Measurements from ENCODE around the gene PPA1.
A peak's percentile ranks its signal among the peaks of the same experiment; 100 is the strongest.
"Not testable (repeated sequence)": the region's sequence is repeated elsewhere in the genome, so short reads cannot be mapped to it uniquely, and the experiment has no call there.

Gene PPA1

DNA sequence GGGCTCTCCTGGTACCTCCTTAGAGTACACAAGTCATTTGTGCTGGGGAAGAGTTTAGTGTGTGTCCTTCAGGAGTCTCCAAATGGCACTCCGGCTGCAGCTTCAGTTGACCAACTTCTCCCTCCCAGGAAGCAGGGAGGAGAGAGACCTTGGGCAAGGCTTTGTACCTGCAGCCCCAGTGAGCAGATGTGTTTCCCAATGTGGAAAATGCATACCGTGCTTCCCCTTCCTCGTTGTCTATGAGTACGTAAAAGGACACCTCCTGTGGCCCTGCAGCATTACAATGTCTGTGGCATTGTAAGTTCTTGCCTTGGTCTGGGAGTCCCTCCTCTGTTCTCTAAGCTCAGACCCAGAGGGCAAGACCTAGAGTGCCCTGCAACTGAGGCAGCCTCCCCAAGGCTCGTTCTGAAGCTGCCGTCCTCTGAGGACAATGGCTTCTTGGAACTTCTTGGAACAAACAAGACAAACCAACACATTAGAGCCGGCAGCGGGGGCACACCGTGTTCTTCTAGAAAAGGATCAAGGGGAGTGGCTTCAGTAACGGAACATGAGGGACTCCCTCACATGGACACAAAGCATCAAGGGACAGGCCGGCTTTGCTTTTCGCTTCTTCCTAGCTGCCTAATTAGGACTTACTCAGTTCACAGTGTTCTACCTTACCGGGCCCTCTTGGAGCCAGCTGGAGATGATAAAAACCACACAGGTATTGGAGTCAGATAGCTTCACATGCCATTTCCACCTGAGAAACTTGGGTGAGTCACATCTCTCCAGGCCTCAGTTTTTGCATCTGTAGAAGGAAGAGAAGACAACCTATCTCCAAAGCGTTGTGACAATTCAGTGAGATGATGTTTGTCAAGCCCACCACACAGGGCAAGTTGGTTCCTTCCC lies 20.9 kb upstream of the PPA1 start:
- no peak for DNase-seq

GRCh38 chr10:70250961-70251680 lies 17.9 kb upstream of the PPA1 start:
- no peak for DNase-seq

GRCh38 chr10:70247360-70247759 lies 14.1 kb upstream of the PPA1 start:
- DNase-seq: no peak

DNA sequence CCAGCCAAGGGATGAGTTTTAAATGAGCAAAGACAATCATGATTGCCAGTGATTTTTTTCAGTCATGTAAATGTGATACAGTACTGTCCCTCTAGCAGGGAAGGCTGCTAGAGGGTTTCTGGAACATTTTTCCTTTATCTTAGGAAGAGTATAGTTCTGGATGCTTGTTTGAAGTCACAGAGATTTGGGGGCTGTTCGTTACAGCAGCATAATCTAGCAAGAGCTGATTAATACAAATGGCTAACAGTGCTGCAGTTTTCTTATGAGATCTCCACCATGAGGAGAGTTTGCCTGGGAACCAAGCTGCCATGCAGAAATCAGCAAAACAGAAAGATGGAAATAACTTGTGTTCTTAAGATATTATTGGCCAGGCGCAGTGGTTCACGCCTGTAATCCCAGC lies 7.9 kb upstream of the PPA1 start:
- no peak for DNase-seq

DNA sequence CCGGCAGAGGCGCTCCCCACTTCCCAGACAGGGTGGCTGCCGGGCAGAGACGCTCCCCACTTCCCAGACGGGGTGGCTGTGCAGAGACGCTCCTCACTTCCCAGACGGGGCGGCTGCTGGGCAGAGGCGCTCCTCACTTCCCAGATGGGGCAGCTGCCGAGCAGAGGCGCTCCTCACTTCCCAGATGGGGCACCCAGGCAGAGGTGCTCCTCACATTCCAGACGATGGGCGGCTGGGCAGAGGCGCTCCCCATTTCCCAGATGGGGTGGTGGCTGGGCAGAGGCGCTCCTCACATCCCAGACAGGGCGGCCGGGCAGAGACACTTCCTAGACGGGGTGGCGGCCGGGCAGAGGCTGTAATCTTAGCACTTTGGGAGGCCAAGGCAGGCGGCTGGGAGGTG lies 6.8 kb upstream of the PPA1 start:
- DNase-seq: not testable (repeated sequence)

GRCh38 chr10:70239077-70239976 lies 6.1 kb upstream of the PPA1 start:
- not testable (repeated sequence) for DNase-seq

DNA sequence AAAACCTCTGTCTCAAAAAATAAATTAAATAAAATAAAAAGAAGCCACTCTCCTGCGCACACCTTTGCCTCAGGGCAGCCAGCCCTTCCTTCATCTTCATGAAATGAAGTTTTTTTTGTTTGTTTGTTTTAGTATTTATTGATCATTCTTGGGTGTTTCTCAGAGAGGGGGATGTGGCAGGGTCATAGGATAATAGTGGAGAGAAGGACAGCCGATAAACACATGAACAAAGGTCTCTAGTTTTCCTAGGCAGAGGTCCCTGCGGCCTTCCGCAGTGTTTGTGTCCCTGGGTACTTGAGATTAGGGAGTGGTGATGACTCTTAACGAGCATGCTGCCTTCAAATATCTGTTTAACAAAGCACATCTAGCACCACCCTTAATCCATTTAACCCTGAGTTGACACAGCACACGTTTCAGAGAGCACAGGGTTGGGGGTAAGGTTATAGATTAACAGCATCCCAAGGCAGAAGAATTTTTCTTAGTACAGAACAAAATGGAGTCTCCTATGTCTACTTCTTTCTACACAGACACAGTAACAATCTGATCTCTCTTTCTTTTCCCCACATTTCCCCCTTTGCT lies 4.8 kb upstream of the PPA1 start:
- DNase-seq: not testable (repeated sequence)

GRCh38 chr10:70234668-70235447 lies 1.6 kb upstream of the PPA1 start:
- no peak for DNase-seq

GRCh38 chr10:70233939-70234300 lies 691 bp upstream of the PPA1 start:
- DNase-seq: no peak

- DNase-seq: no peak
Observed at GRCh38 chr10:70232859-70233108, 445 bp downstream of the PPA1 start.

- peak; percentile 10 to 50 for DNase-seq
Observed at GRCh38 chr10:70232155-70232858, 922 bp downstream of the PPA1 start.

- DNase-seq: no peak
Observed at GRCh38 chr10:70228491-70228890, 4.7 kb downstream of the PPA1 start.

GRCh38 chr10:70227548-70228320 lies 5.5 kb downstream of the PPA1 start:
- no peak for DNase-seq

DNA sequence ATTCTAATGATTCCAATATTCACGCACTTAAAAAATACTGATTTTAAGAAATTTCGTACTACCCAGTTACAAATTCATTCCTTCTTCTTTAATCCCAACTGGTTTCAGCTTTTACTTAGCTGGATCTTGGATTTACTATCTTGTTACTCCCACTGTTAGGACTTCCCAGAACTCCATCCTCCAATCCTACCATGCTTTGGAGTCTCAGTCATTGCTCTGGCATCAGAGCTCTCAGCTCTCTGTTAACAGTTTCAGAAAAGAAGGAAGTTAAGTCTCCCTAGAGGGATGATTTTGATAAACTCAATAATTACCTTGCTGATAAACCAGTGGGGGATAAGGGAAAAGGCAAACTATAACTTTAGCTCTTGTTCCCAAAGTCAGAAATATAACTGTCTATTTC lies 9.5 kb downstream of the PPA1 start:
- DNase-seq: no peak

GRCh38 chr10:70222811-70223447 lies 10.3 kb downstream of the PPA1 start:
- DNase-seq: not testable (repeated sequence)

- DNase-seq: no peak
Observed at GRCh38 chr10:70222340-70222794, 10.9 kb downstream of the PPA1 start.

- no peak for DNase-seq
Observed at GRCh38 chr10:70221030-70221429, 12.2 kb downstream of the PPA1 start.

DNA sequence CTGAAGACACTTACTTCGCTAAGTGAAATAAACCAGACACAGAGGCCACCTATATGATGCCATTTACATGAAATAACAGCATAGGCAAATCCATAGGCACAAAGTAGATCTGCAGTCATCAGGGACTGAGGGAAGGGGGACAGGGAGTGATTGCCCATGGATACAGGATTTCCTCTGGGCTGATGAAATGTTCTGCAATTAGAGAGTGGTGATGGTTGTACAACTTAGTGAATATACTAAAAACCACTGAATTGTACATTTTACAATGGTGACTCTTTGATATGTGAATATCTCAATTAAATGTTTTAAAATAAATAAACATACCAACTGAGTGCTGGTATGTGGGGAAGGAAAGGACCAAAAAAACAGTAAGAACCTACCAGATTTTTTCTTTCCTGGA lies 20.4 kb downstream of the PPA1 start:
- DNase-seq: no peak

- DNase-seq: no peak
Observed at GRCh38 chr10:70212277-70212676, 21.0 kb downstream of the PPA1 start.

- no peak for DNase-seq
Observed at GRCh38 chr10:70206762-70207161, 26.5 kb downstream of the PPA1 start.

Measured in CD4-positive, alpha-beta T cell treated with Interleukin-1 beta for 1 hour (primary cell).